Measurements from ENCODE around the gene DOCK3. TPM values are rescaled to one million over a fixed set of nuclear protein-coding genes. Genes with fewer than 3 reads are reported as not detected.

DOCK3 gene
- total RNA-seq, 1 experiment from 2014 or later: 0.12 TPM

GRCh38 chr3:51400166-51400565 lies 725.4 kb downstream of the DOCK3 start:
- DNase-seq (ENCODE audit: low read depth): no peak

GRCh38 chr3:51401735-51402134 lies 727.0 kb downstream of the DOCK3 start:
- no peak for DNase-seq (ENCODE audit: low read depth)

GRCh38 chr3:51403675-51404074 lies 728.9 kb downstream of the DOCK3 start:
- no peak for DNase-seq (ENCODE audit: low read depth)

GRCh38 chr3:51408021-51408420 lies 733.3 kb downstream of the DOCK3 start:
- no peak for DNase-seq (ENCODE audit: low read depth)

- DNase-seq (ENCODE audit: low read depth): no peak
These were observed 734.1 kb downstream of the DOCK3 start for GRCh38 chr3:51408813-51409212.

- no peak for DNase-seq (ENCODE audit: low read depth)
These were observed 747.5 kb downstream of the DOCK3 start for GRCh38 chr3:51422211-51422610.

- DNase-seq (ENCODE audit: low read depth): no peak
These were observed 752.2 kb downstream of the DOCK3 start for GRCh38 chr3:51426921-51427320.

- DNase-seq (ENCODE audit: low read depth): no peak
These were observed 754.4 kb downstream of the DOCK3 start for GRCh38 chr3:51429138-51429537.

Other genes with a start within 250 kb of the DOCK3 start
- under 0.01 TPM in 1 of 2 replicates, not detected in the other for gene CACNA2D2, start 171.3 kb upstream of the DOCK3 start, total RNA-seq (2014; rRNA removed; shearing (Covaris generic))
- gene C3orf18, start 107.2 kb upstream of the DOCK3 start, total RNA-seq (2014; rRNA removed; shearing (Covaris generic)): 15.5 and 16.0 TPM in 2 replicates
- 8.8 and 12.8 TPM in 2 replicates for gene HEMK1, start 105.4 kb upstream of the DOCK3 start, total RNA-seq (2014; rRNA removed; shearing (Covaris generic))
- 1.1 and 1.8 TPM in 2 replicates for gene CISH, start 63.2 kb upstream of the DOCK3 start, total RNA-seq (2014; rRNA removed; shearing (Covaris generic))
- gene MAPKAPK3, start 57.8 kb upstream of the DOCK3 start, total RNA-seq (2014; rRNA removed; shearing (Covaris generic)): 65.7 and 75.5 TPM in 2 replicates

All from RPMI7951 (cell line).